Activated CD8-positive, alpha-beta memory T cell treated with anti-CD3 and anti-CD28 coated beads, Interleukin-2, amount 50 U/mL, for 24 hours (primary cell): Measurements from ENCODE around the gene MFAP3L.
"Not testable (repeated sequence)": the region's sequence is repeated elsewhere in the genome, so short reads cannot be mapped to it uniquely, and the experiment has no call there.

Source experiments
- DNase-seq: peaks from one replicate; pipeline ENCODE4 v3.0.0-alpha.2; 2020; ENCODE audit errors: extremely low read depth

The MFAP3L gene

DNA sequence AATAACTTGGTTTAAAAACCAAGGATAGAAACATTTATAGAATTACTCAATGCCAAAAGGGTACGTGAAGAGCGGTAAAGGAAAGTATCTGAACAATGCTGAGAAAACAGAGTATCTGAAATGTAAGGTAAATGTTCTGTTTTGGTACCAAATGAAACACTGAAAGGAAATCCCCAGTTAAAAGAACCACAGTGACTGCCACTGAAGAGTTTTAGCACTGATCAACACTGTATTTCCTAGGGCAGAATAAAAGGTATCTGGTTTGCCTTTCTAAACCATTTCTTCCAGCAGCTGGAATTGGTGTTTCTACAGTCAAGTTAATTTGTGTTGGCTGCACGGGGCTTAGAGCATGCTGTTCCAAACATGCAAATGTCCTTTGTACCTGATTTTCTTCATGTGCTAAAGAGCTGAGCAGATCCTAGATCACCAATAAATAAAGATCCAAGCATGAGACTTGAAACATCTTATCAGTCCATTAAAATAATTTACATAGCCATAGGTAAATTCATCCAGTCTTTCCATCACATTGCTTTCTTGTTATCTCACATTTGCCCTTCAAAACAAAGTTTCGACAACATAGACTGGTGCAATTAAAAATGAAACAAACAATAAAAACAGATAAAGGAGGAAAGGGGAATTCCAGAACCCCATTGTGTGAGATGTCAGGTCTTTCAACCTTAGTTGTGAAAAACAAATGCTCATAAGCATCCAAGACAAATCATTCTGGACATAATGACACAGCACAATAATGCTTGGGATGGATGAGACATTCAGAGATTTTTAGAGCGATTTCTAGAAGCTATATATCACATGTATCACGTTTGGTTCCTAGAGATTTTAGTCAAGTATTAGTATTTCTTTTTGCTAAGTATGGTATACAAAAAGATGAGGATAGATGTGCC, 38.6 kb downstream of the MFAP3L start:
- DNase-seq, result no peak

DNA sequence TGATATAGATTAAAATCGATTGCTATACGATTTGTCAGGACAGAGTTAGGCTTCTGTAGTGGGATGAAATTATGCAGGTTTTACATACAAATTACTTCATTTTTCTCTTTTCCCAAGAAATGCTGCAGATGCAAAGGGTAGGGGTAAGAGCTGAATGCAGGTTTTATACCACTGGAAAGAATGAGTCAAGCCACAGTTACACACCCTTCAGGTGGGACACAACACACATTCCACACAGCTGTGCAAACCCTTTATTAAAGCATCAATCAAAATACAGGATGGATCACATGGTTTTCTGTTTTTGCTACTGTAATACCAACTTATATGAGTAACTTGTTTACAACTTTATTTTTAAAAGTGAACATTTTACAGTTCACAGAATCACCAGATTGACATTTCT, 39.8 kb downstream of the MFAP3L start:
- no peak for DNase-seq

DNA sequence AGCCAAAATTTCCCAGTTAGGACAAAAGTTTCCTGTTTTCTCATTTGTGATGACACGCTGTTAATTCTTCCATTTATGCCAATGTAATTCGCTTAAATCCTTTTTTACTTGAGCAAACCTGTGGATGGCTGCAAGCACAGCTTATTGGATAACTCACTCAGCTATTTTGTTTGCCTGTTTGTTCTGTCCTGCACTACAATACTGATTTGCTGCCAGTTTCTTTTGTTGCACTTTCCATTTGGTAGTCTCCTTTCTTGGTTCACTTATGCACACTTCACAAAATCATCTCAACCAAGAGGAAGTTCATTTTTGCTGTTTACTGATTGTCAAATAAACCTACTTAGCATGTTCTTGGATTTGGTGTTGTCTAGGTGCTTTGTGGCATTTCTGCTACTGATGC, 40.3 kb downstream of the MFAP3L start:
- DNase-seq, result no peak

DNA sequence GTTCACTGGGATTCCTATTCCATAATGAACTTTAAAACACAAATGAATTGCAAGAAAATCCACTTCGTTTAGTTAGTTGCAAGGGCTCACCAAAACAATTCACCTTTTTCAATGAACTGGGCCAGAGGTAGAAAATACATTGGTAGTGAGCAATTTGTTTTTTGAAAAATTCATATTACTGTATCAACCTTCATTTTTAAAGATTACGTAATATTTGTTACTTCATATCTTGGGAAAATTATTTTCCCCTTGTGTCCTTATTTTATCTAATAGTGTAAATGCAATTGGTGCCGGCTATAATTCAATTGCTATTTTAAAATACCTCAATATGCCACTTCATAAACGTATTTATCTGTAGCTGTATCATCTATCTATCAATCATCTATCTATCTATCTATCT, 41.5 kb downstream of the MFAP3L start:
- no peak for DNase-seq

DNA sequence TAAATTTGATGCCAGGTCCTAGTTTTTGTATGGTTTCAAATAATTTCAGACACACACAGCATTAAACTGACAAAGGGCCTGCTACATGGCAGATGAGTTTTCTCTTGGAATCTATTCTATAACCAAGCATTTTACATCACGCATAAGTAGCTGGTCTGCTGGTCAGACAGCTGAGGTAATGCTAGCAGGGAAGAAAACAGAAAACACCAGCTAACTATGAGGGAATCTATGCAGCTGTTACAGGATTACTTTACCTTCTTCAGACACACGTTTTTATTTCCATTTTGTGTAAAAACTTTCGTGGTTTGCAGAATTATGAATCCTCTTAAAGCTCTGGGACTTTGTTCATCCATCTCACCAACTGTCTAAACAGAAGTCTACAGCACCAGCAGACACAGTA, 42.0 kb downstream of the MFAP3L start:
- DNase-seq, result no peak

DNA sequence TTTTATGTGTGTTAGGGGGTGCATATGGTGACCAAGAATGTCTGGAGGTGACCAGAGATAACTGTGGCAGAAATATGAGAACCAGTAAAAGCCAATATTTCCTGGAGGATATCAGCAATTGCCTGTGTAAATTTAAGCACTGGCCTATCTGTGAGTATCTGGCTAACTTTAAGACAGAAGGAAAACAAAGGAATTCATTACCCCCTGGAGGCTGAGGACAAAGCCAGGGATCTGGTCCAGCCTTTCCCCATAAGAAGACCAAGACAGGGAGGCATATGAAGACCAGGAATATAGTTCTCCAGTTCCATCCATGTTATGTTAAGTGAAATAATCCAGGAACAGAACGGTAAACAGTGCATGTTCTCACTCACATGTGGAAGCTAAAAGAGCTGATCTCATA, 49.2 kb downstream of the MFAP3L start:
- no peak for DNase-seq

DNA sequence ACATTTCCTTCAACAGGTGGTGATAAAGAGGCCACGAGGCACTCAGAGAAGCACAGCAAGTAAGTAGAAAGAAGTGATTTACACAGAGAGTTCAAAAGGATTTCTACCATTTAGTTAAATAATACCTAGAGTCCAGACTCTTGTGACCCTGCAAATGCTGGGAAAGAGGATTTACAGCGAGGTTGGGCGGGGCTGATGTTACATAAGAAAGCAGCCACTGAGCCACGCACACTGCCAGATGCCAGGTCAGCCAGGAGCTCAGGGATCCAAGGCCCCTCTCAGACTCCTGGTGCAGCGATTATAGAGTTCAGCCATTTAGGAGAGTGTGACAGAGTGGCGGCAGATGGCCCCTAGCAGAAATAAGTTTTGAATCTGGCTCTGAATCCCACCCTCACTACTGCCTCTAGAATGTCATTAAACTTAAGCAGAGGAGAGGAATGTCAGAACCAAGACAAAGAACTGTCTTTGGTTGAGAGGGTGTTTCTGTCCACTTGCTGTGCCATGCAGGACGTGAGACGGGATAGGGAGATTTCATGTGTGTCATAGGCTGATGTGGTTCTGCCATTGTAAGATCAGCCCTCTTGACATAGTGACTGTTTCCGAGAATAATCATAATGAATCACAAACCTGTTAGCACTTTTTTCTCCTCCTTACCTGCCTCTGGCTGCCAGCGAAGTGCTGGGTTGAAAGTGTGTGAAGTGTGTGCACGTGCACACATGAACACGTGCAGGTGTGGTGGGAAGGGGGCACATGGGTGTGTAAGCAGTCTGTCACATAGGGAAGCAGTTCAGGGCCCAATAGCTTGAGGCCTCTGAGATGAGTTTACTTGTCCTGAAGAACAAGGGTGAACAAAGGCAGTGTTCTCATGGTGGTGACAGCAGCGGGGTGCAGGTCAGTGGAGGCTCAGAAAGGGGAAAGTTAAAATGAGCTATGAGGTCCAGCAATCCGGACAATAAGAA, 50.1 kb downstream of the MFAP3L start:
- DNase-seq, result no peak

DNA sequence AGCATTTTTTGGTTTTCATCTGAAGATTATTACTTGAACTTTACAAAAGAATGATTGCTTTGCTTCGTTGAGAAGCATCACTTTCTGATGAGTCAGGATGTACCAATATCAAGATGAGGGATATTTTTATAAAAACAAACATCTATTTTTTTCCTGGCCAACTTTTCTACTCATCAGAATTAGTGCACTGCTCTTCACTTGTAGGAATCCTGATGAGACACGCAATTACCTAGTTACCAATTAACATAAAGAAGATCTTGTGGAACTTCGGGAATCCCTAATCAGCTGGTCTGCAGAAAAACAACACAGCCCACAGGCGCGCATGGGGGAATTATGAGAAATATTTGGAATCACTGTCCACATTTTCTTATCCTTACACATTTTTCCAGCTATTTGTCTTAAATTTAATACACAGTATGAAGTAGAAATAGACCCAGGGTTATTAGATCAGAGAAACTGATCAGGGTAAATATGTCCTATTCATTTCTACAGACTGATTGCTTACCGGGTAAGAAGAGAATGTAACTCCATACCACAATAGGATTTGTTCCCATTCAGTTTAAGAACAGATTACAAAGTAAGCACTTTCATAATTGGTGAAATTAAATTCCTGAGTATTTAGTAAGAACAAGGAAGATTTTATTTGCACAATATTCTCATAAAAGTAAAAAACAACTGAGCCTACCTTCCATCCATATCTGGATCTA, 50.9 kb downstream of the MFAP3L start:
- DNase-seq, result no peak

DNA sequence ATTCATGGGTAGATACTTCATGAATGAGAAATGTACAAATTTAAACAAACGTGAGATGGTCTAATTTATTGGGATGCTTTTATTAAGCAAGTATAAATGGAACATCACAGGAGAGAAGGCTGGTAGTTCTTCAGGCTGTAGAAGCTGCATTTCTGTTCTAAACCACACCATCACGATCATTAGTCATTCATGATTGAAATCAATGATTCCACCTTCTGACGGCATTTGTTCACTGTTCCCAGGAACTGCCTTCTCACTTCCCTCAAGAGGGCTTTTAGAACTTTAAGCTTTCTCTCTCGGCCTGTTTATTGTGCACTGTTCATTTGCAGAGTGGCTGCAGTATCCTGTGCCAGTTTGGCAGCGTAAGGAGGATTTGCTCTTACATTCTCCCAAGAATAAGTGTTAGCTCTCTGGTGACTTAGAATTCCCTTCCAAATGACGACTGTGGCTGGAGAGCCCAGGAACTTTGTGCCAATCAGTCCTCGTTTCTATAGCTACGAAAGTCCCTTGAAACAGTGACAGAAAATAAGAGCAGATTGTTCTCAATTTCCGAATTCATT, 54.7 kb downstream of the MFAP3L start:
- no peak for DNase-seq

DNA sequence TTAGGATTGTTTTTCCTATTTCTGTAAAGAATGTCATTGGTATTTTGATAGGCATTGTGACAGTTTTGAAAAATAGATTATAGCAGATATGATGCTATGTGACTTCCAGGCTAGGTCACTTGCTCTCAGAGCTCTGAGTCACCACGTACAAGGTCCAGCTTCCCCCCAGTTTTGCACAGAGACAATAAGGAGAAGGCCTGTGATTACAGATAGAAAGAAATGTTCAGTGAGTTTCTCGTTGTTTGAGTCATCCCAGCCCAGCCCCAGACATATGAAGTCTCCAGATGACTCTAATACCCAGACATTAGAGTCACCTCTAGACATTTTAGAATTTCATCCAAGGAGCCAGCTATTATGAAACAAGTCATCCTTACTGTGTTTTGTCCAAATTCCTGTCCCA, 57.2 kb downstream of the MFAP3L start:
- DNase-seq, result no peak

DNA sequence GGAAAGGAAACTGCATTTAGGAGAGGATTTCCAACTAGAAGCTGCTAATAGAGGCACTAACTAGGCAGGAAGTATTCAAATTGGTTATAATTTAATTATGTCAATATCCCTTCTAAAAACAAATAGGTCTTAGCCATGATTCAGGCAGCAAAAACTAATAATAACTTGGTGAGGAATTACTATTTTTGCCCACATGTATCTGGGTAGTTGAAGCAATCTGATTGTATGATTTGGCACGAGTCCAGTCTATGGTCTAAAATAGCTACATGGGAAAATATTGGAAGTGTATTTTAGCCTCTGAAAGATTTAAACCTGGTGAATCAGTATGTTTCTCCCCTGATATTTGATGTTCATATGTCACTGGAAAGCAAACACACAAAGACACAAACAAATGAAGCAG, 62.2 kb downstream of the MFAP3L start:
- no peak for DNase-seq

DNA sequence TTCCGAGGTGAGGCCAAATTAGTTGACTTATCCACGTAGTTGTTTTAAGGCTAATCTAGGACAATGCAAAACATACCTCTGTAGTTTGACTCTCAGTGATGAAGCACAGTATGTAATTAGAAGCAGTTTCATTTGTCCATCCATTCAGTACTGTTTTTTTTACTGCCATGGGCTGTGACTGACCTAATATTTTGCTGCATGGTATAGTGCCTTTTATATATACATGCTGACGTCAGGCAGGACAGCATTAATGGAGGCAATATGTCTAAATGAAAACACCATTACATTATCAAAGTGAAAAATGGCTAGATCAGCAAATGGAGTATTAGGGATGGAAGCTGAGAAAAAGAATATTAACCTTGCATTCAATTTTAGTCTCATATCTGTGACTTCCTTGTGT, 66.9 kb downstream of the MFAP3L start:
- no peak for DNase-seq

DNA sequence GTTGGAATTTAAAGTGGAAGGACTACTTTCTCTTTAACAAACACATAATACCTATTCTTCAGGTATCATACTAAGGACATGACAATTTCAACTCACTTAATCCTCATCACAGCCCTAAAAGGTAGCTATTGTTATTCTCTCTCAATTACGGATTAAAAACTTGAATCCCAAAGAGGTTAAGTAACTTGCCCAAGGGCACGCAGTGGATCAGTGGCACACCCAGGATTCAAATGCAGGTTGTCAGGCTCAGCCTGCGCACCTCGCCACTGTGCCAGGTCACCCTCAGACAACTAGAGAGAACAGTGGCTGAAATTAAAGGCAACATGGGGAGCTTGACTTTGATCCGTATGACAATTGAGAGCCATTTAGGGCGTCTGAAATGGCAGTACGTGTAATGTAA, 67.6 kb downstream of the MFAP3L start:
- no peak for DNase-seq

DNA sequence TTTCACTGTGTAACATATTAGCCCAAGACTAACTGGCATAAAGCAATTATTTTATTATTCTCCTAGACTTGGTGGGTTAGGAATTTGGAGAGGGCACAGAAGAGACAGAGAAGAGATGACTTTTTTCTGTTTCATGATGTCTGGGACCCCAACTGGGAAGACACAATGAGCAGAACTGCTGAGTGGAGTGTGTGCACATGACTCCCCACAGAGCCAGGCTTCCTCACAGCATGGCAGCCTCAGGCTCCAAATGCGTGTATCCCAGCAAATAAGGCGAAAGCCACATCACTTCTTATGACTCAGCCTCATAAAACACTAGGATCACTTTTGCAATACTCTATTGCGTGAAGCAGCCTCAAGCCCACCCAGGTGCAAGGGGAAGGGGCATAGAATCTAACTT, 68.4 kb downstream of the MFAP3L start:
- DNase-seq, result no peak

DNA sequence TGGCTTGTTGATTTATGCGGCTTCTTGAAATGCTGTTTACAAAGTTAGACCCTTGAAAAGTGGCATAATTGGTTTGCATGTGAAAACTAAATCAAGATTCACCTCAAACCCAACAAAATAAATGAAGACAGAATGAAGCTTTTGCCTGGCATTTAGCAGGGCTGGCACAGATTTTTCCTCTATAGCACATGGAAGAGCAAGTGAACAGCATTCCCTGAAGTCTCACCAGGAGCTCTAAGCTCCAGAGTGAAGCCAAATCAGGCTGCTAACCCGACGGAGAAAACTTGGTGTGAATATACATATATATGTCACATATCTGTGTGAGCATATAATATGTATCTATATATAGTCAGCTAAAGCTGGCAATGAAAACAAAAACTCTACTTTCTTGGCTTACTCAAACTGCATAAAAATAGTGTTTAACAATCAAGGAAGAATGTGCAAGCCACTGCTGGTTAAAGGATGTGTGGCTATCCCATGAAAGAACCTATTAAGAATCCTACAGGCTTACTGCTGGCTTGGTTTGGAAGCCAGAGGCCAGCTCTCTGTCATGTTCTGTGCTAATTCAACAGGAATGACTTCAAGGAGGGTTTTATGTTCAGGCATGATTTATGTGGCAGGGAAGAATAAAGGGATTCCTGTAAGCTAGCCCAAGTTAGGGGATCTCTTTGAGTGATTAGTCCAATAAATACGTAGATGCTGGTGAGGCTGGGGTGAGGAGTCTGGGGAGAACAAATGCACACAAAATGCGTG, 69.9 kb downstream of the MFAP3L start:
- DNase-seq, result no peak

DNA sequence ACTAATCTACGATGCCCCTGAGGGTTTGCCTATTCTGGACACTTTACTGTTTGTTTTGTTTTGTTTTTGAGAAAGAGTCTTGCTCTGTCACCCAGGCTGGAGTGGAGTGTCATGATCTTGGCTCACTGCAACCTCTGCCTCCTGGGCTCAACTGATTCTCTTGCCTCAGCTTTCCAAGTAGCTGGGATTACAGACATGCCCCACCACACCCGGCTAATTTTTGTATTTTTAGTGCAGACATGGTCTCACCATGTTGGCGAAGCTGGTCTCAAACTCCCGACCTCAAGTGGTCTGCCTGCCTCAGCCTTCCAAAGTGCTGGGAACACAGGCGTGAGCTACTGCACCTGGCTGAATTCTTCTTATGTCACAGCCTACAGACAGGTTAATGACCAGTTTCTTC, 70.7 kb downstream of the MFAP3L start:
- DNase-seq, result no peak

DNA sequence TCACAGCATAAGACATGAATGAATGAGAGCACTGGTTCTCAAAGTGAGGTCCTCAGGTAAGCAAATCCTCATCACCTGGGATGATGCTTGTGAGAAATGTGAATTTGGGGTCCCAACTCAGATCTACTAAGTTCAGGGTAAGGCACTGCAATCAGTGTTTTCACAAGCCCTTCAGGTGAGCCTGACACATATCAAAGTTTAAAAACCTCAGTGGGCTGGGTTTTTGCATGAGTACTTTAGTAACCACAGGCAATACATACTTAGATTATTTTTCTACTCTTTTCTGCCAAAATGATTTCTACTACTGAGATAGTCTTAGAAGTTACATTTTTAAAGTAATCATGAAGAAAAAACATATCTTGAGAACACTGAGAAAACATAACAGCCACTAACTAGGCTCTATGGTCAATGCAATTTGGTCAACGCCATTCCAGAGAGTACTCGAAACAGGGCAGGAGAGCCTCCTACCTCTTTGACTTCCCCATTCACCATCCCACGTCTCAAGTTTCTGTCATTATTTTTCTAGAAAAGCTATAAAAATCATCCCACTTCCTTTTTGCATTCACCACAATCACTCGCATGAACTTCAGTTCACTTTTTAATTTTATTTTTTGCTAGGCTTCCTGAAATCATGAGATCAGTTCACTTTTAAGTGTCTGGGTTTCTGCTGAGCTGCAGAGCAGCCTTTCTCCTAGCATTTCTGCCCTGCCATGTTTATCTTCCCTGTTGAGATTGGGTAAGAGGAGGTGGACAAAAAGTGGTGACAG, 73.8 kb downstream of the MFAP3L start:
- DNase-seq, result no peak

DNA sequence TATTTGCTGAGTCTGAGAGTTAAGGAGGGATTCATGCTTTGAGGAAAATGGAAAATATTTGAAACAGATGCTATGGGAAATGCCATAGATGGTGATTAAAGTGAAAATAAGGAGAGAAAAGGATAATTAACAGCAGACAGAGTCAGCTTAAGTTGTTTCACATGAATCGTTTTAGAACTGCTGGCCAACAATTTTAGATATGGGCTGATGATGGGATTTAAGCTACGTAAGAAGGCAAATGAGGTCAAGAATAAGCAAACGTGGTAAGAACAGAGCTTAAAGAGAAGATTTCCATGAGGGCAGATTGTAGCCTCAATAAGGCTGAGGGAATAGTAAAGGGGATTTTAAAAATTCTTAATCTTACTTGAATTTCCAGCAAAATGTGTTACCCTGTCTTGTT, 77.9 kb downstream of the MFAP3L start:
- no peak for DNase-seq

DNA sequence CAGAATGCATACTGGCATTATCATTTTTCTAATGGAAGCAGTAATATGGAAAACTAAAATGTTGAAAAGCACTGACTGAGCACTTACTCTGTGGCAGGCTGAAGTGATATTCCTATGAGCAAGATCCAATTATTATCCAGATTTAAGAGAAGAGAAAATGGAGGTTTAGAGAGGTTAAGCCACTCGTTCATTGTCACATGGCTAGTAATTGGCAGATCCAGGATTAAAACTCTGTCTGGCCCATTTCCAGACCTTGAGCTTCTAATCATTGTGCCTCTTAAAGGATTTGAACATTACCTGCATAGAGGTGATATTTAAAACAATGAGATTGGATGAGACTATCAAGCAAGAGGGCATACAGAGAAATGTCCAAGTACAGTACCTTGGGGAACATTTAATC, 80.6 kb downstream of the MFAP3L start:
- no peak for DNase-seq

DNA sequence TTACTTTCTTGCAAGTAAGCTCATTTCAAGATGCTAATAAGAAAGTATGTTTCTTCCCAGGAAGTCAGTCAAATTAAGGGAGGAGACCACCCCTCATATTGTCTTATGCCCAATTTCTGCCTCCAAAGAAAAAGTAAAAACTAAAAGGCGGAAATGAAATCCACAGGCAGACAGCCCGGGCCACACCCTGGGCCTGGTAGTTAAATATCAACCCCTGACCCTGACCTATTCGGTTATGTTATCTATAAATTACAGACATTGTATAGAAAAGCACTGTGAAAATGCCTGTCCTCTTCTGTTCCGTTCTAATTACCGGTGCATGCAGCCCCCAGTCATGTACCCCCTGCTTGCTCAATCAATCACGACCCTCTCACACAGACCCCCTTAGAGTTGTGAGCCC, 82.6 kb downstream of the MFAP3L start:
- DNase-seq, result not testable (repeated sequence)
